NCI-H1105 treated with DMSO at 0.1 percent for 48 hours (cell line): Measurements from ENCODE around the gene FGD2.
"Not testable (repeated sequence)": the region's sequence is repeated elsewhere in the genome, so short reads cannot be mapped to it uniquely, and the experiment has no call there.

Source experiments
- DNase-seq: peaks from one replicate; lab custom pipeline; 2025; lab: John Stamatoyannopoulos, UW

FGD2 gene

DNA sequence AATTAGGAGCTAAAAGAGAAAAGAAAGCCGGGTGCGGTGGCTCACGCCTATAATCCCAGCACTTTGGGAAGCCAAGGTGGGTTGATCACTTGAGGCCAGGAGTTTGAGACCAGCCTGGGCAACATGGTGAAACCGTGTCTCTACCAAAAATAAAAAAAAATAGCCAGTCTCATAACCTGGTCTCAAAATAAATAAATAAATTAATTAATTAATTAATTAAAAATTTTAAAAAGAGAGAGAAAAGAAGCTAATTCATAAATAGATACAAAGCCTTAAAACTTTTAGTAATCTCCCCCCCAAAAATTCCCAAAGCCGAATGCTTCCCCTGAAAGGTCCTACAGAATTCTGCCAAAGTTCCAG is 53.5 kb downstream of the FGD2 start:
- DNase-seq, result not testable (repeated sequence)

DNA sequence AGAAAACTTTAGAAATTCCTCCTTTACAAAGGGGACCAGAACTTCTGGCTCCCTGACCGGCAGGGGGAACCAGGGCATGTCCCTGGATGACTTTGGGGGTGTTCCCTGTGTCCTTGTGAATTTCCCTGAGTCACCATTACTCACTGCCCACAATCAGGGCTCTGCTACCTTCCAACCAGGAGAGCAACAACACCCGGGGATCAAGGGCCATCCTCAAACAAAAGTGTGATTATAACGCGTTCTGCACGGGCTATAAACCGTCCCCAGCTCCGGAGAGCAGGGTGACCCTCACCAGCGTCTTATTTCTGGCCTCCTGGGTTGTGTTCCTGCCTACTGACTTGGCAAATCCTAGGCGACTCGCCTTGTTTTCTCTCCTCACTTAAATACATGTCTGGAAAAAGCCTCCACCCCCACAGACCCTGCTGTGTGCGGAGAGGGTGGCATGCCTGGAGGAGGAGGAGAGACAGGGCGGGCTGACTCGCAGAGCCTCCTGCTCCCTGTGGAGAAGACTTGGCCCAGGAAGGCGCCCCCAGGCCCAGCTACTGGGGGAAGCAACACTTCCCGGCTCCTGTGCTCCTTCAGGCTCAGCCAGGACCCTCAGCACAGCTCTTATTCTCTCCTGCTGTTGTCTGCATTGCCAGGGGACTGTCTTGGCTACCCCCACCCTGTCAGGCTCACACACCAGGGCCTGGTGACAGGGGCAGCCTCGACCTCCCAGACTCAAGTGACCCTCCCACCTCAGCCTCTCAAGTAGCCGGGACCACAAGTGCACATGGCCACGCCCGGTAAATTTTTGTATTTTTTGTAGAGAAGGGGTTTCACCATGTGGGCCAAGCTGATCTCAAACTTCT is 54.1 kb downstream of the FGD2 start:
- DNase-seq, result no peak

DNA sequence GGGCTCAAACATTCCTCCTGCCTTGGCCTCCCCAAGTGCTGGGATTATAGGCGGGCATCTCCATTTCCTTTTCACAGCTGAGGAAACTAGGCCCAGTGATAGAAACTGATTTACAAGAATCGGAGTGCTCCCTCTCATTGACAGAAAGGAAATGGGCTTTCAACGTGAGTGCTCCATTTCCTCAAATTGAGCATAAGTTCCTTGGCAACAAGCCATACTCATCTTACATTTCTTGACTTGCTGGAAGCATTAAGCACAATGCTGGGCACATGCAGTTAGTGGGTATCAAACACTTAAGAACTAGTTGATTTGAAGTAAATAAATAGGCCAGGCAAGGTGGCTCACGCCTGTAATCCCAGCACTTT is 54.7 kb downstream of the FGD2 start:
- no peak for DNase-seq

DNA sequence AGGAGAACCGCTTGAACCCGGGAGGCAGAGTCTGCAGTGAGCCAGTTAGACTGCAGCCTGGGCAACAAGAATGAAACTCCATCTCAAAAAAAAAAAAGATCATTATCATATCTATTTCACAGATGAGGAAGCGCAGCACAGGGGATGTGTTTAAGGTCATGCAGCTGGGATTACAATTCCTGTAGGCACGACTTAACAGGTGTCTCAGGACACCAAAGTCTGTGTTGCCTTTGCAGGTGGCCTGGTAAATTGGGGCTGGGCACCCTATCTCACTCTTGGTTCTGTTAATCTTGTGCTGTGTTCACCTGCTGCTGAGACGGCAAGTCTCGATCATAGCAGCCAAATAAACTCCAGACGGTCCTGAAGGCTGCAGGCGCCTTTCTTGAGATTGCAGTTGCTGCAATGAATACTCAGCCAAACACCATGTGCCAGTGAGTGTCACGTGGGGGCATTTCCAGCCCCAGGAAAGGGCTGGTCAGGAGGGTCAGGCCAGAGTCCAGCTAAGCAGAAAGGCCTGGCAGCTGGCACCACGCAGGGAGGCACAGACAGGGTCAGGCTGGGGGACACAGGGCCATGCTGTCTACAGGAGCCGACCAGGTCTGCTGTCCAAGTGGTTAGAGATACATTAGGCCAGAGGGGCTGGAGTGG is 55.8 kb downstream of the FGD2 start:
- DNase-seq, result no peak

DNA sequence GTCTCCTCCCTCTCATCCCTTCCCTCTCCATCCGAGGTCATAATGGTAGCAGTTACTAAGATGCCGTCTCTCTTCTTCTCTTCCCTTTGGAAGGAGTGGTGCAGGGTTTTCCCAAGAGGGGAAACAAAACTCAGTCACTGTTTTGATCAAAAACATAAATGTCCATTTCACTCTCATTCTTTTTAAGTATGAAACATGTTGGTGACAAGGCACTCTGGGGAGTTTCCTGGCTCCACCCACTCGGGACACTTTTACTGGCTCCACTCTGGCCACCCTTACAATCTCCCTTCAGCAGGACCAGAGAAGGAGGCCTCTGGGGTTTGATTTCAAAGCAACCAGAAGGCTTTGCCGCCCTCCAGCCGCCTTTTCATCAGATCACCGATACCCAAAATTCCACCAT is 57.0 kb downstream of the FGD2 start:
- DNase-seq, result no peak

DNA sequence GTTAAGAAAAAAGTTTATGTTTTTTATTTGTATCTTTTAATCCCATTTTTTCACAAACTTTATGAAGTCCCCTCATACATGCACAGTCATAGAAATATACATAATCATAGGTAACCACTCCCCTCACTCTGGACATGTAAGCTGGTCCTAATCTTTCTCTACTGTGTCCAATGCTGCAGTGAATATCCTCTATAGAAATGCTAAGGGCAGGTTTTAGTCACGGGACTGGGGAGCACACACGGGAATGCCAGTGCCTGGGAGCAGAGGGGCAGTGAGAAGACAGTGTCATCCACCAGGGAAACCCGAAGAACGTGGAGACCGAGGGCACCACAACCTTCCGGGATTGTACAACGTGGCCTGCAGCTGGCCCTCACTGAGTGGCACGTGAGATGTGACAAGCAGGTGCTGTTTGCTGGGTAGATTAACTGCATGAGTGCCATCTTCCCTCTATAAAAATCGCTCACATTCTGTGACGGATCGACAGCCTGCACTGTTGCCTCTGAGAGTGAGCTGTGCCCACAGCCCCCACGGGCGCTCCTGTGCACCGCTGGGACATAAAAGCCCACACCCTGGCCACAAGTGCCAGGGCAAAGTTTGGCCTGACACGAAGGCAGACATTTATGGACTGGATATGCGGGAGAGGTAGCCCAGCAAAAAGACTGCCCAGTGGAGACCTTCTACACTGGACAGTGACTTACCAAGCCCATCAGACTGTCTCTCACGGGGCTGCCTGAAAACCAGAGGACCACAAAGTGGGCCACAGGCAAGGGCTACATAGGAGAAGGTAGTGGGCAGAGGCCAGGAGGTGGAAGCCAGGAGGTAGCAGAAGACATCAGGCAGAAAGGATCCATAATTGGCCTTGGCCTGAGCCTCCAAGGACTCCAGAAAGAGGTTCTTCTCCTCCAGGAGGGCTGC is 63.2 kb downstream of the FGD2 start:
- DNase-seq, result no peak

DNA sequence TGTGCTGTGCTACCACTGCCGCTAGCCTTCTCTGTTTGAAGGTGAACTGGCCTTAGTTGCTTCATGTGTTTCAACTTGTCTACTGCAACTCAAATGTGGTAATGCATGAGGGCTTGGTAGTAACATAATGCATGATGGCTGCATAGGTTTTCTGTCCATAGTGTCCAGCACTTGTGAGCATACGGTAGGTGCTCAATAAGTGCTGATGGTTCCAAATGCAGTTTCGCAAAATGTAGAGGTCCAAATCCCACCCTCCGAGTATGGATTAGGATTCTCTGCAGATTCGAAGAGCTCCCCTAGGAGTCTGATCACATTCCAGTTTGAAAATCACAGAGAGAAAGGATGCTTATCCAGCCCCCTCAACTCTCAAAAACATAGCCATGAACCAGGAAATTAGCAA is 64.2 kb downstream of the FGD2 start:
- no peak for DNase-seq

DNA sequence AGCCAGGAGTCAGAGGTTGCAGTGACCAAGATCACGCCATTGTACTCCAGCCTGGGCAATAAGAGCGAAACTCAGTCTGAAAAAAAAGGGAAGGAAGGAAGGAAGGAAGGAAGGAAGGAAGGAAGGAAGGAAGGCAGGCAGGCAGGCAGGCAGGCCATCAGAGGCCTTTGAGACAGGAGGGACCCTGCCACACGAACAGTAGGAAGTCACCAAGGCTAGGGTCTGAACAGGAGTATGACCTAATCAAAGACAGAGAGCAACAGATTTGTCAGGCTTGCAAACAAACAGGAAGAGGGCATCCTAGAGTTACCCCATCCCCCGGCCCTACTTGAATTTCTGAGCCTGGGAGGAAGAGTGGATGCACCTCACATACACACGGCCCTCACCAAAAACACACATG is 67.1 kb downstream of the FGD2 start:
- DNase-seq, result no peak

DNA sequence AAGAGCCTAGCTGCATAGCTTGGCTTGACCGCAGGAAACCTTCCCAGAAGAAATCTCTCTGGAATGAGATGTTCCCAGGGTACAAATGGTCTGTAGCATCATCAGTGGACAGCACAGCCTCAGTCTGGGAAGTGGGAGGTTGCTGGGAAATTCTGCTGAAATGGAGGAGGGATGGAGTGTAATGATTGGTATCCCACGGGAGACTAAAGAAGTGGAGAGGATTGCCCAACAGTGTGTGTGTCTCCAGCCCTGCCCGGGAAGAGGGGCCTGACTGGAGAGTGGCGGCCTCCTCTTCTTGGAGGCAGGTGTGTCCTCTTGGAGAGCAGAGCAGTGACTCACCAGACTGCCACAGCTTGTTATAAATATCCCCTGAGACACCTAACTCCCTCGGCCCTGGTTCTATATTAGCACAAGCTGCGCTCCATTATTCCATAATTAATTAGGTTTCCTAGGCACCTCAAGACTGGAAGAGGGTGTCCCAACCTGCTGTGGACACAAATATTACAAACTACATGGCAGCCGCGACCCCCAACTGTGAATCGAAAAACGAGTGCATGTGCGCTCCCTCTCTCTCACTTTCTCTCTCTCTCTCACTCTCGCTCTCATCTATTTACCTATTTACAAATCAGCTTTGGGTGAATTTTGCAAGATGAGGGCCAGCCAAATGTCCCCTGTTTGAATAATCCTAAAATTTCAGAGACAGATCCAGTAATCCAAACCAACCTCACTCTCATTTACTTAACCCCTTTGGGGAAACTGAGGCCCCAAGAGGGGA is 68.8 kb downstream of the FGD2 start:
- no peak for DNase-seq

DNA sequence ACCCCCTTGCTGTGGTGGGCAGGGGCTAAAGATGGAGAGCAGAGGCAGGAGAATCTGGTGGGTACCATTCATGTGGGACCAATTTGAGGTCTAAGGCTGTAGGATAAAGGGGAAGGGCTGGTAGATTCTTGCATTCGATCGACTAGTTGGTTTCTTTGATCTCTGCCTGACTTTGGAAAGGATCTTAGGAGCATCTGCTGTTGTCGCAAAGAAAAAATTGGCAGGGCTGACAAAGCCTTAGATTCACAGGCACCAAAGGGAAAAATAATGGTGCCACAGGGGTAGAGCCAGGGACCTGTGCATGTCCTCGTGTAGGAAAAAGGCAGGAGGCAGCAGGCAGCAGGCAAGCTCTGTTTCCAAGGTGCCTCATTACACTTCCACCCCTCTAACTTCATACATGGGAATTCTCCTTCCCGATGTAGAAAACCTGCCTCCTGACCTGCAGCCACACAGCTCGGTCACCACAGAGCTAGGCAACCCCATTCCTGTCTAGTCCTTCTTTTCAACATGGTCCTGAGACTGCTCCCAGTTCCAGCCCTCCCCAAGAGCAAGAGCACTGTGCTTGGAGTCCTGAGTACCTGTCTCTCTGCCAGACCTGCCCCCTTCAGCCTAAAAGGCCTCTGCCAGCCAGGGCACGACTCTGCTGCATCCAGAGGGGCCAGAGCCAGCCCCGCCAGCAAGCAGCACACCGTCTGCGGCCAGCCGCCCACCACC is 71.9 kb downstream of the FGD2 start:
- no peak for DNase-seq

DNA sequence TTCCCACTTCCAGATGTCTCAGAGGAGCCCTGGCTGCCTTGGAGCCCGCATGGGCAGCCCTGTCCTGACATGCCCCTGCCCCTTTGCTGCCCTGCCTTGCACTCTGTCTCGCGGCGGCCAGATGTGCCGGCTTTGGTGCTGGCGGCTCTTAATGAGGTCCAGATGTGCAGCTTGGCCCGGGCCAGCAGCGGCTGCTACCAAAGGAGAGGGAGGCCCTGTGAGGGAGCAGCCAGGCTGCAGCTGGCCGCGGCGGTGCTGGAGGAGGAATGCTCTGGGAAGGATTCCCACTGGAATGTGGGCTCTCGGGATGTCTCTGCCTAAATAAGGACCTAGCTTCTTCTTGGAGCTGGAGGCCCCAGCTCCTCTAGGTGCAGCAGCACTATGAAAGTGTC is 72.4 kb downstream of the FGD2 start:
- DNase-seq, result no peak
